HG03558 (cell line): ENCODE measurements around the gene OSCAR.
"Not testable (repeated sequence)": the region's sequence is repeated elsewhere in the genome, so short reads cannot be mapped to it uniquely, and the experiment has no call there.

ENCODE experiments used
- ATAC-seq: cut with Tn5 transposase; IDR thresholded peaks from one replicate; pipeline ENCODE4 v1.9.1; 2021; ENCODE audit warnings: moderate number of reproducible peaks; ENCODE audit not compliant: unreplicated experiment; ENCODE audit errors: extremely low read depth

The OSCAR gene

DNA sequence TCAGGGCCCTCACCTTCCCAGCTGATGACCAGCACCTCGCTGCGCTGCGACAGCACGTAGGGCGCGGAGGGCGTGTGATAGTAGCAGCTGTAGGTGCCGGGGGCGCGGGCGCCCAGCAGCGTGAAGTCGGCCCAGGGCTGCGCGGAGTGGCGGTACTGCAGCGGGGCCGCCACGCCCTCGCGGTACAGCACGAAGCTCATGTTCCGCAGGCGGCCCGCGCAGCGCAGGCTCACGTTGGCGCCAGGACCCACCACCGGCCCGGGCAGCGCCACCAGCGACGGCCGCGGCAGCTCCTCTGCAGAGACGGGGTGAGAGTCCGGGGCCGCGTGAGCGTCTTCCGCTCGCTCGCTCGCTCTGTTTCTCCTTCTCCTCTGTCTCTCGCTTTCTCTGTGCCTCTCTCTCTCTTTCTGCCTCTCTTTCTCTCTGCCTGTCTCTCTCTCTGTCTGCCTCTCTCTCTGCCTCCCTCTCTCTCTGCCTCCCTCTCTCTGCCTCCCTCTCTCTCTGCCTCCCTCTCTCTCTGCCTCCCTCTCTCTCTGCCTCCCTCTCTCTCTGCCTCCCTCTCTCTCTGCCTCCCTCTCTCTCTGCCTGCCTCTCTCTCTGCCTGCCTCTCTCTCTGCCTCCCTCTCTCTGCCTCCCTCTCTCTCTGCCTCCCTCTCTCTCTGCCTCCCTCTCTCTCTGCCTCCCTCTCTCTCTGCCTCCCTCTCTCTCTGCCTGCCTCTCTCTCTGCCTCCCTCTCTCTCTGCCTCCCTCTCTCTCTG lies 4.6 kb downstream of the OSCAR start:
- ATAC-seq = not testable (repeated sequence)

DNA sequence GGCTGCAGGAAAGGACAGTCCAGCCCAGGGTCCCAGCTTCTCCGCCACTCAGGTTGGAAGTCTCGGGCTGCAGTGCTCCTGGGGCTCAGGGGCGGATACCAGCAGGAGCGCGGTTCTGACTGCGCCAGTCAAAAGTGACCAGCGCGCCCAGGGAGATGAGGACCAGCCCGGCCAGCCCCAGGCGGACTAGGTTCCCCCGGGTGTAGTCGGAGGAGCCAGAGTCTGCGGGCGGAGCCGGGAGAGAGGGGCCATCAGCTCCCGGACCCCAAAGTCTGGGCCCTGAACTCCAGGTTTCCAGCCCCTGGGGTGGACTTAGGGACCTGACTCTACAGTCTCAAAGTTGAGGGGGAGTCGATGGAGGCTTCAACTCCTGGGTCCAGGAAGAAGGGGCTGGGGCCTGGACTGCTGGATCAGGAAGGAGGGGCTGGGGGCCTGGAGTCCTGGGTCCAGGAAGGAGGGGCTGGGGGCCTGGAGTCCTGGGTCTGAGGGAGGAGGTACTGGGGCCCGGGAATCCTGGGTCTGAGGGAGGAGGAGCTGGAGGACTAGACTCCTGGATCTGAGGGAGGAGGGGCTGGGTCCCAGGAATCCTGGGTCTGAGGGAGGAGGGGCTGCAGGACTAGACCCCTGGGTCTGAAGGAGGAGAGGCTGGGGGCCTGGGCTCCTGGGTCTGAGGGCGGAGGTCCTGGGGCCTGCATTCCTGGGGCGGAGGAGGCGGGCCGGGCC lies 5.3 kb downstream of the OSCAR start:
- no peak for ATAC-seq

DNA sequence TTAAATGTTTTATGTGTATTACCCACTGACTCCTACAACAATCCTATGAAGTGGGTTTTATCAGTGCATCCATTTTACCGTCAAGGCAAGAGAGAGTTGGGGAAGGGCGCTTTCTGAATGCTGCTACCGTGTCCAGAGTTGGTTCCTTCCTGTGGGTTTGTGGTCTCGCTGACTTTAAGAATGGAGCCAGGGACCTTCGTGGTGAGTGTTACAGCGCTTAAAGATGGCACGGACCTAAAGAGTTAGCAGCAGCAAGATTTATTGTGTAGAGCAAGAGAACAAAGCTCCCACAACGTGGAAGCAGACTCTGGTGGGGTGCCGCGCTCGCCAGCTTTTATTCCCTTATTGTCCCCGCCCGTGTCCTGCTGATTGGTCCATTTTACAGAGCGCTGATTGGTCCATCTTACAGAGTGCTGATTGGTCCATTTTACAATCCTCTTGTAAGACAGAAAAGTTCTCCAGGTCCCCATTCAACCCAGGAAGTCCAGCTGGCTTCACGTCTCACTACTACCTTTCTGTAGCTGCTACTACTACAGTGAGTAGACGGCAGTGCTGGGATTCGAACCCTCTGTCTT lies 6.1 kb downstream of the OSCAR start:
- ATAC-seq = no peak

DNA sequence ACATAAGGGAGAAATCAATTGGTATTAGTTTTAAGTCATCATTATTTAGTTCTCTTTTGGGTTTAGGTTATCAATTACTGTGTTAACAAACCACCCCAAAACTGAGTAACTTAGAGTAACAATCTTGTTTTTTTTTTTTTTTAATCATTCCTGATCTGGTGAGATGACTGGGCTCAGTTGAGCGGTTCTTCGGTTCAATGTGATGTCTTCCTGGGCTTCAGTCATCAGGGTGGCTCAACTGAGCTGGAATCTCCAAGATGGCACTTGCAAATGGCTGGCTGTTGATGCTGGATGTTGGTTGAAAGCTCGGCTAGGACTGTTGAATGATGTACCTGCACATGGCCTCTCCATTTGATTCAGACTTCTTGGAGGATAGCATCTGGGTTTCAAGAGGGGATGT lies 16.2 kb downstream of the OSCAR start:
- no peak for ATAC-seq

DNA sequence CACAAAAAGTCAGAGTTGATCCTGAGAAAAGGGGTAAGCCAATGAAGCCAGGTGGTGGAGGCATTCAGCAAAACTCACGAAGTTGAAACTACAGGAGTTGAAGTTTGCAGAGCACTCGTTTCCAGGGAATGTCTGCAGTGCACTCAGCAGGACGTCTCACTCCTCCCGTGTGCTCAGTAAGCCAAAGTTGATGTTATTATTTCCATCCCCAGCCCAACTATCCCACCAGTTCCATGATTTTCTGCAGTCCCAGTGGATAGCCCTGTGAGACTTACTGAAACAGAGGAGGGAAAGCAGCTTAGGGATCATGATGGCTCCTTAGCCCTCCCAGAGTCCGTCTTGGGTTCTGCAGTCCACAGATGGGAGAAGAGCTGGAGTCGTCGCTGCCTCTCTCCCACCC lies 19.6 kb downstream of the OSCAR start, which contains the start of gene TARM1:
Gene TARM1 (minus strand): TSS at position 334 of the 400 bp plus-strand sequence. CDS start 25 bp downstream, at position 309.
- no peak for ATAC-seq

DNA sequence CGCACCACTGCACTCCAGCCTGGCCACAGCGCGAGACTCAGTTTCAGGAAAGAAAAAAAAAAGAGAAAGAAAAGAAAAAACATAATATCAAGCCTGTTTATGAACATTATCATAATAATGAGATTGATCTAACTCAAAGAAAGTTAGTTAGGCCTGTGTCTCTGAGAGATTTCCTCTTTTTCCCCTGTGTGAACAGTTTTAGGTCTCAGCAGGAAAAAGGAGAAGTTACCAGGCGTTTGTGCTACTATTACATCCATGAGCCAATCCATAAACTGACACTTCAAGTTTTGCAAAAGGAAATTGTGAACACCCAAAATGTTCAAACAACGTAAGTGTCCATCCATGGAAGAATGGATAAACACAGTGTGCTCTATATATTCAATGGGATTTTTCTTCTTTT lies 23.3 kb downstream of the OSCAR start:
- ATAC-seq = no peak

DNA sequence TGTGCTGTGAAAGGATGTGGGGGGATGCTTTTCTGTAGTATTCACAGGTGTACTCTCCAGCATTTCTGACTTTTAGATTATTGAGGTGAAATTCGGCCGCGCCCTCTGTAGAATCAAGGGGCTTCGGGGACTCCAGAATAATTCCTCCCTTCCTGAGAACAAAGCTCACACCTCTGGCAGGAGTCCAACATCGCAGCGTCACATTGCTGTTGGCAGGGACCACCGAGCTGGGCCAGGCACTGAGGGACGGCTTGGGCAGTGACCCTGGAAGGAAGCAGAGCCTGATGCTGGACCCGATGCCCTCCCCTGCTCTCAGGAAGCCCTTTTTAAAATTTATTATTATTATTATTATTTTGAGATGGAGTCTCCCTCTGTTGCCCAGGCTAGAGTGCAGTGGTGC lies 25.8 kb downstream of the OSCAR start:
- no peak for ATAC-seq

DNA sequence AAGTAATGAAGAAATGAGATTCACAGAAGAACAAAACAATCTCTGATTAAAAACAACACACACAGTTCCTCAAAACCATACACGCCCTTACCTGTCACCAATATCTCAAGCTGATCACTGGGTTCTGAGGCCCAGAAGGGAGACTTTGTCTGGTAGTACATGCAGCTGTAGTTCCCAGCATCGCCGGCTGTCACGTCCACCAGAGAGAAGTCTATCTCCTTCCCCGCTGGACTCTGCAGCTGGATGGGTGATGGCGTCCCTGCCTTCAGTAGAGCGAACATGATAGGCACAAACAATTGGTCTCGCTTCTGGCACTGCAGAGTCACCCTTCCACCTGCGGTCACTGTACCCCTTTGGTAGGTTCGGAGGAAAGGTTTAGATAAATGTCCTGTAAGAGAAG lies 26.8 kb downstream of the OSCAR start:
- no peak for ATAC-seq

DNA sequence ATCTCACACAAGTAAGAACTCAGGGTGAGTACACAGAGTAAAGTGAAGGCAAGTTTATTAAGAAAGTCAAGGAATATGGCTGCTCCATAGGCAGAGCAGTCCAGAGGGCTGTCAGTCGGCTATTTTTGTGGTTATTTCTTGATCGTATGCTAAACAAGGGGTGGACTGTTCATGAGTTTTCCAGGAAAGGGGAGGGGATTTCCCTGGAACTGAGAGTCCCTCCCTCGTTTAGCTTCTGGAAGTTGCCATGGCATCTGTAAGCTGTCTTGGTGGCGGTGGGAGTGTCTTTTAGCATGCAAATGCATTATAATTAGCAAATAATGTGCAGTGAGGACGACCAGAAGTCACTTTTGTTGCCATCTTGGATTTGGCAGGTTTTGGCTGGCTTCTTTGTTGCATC lies 31.1 kb downstream of the OSCAR start:
- no peak for ATAC-seq

DNA sequence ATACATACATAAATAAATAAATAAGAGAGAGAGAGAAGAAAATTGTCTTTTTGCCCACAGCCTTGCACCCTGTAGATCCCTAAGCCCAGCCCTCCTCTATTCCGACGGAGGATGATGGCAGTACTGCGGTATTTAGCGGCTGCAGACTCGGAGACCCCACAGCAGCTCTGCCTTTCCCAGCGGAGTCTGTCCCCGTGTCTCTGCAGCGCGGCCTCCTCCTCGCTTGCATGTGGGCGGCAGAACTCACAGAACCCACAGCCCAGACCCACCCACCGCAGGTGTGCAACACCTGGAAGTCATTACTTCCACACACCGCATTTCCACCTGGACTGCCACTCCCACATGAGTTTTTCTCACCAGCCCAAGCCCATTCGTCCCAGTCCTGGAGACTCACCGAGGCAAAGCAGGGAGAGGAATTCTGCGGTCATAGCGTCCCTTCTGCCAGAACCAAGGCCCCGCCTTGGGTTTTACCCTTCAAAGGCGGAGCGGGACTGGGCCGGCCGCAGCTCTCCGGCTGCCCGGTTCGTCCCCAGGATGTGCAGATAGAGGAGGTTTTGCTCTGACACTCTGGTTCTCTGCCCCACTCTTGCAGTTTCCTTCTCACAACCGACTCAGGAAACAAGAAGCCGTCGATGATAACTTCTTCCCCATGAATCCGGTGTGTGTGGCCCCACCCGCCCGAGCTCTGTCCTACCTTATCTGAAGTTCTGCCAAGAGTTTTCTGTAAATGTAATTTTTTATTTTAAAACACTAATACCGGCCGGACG lies 37.1 kb downstream of the OSCAR start, which contains the start of gene VSTM1:
Gene VSTM1 (minus strand): TSS at position 548 of the 767 bp plus-strand sequence. CDS start 120 bp downstream, at position 428.
- ATAC-seq = no peak

DNA sequence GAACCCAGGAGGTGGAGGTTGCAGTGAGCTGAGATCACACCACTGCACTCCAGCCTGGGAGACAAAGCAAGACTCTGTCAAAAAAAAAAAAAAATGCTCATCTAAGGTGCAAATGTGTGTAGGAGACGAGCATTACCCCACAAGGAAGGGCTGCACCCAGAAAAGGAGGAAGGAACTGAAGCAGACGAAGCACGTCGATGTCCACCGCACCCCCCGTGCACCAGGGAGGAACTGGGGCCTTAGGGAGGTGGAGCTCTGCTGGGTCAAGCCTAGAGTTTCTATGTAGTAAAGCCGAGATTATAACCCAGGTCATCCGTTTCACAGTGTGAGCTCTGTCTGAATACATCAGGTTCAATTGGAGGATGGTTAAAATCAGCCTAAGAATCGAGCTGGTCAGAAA lies 38.0 kb downstream of the OSCAR start:
- no peak for ATAC-seq

DNA sequence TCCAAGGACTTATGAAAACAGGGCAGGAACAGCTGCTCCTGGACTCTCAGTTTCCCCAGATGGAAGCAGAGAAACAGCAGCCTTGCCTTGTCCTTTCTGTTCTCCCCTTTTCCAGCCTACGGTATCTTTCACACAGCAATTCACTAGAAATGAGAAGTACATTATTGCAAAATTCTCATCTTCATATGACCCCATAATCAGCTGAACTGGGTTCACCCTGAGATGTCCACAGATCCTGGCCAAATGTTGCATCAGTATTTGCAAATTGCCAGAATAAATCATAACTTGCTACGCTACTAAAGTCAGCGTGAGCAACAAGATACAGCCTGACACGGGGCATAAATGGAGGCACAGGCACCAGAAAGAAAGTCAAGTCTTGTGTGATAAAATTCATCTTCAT lies 53.0 kb downstream of the OSCAR start:
- ATAC-seq = no peak

DNA sequence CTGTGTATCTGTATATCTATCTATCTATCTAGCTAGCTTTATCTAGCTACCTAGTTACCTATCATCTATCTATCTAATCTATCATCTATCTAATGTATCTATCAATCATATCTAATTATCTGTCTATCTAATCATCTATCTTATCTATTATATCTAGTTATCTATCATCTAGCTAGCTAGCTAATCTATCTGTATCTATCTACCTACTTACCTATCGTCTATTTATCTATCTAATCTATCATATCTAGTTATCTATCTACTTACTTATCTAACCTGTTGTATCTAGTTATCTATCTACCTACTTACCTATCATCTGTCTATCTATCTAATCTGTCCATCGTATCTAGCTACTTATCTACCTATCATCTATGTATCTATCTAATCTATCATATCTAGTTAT lies 54.8 kb downstream of the OSCAR start:
- no peak for ATAC-seq
